GM23338 (cell line): ENCODE results near the gene FBXL4. TPM values are rescaled to one million over a fixed set of nuclear protein-coding genes. Genes with fewer than 3 reads are reported as not detected.
A peak's percentile ranks its signal among the peaks of the same experiment; 100 is the strongest.

Experiments
- ATAC-seq: fragments of 200-7000 bp; cut with Tn5 transposase; 3 replicates; pipeline ENCODE4 v1.9.1; 2020
- DNase-seq: peaks from one replicate; pipeline ENCODE4 v3.0.0-alpha.2; 2015; ENCODE audit warnings: low spot score
- H2AFZ ChIP-seq: fragments of 200-600 bp; sonication (generic); 2 replicates; pipeline ENCODE4 v1.8.0; 2016; ENCODE audit warnings: antibody characterized with exemption, mild to moderate bottlenecking, moderate library complexity
- H3F3A ChIP-seq: fragments of 200-600 bp; sonication (generic); replicated peaks from 2 replicates; pipeline ENCODE4 v1.8.0; 2017; ENCODE audit warnings: antibody characterized with exemption, mixed run types, low read depth
- H3K27ac ChIP-seq: fragments of 200-600 bp; sonication (generic); 2 replicates; pipeline ENCODE4 v1.6.1; 2016; ENCODE audit warnings: low read depth
- H3K27me3 ChIP-seq: fragments of 200-600 bp; sonication (generic); 2 replicates; pipeline ENCODE4 v1.8.0; 2016; ENCODE audit warnings: mild to moderate bottlenecking, mixed run types, moderate library complexity; ENCODE audit not compliant: insufficient read depth
- H3K36me3 ChIP-seq: fragments of 200-600 bp; sonication (generic); 2 replicates; pipeline ENCODE4 v1.8.0; 2016; ENCODE audit warnings: mild to moderate bottlenecking; ENCODE audit not compliant: insufficient read depth
- H3K4me1 ChIP-seq: fragments of 200-600 bp; sonication (generic); 2 replicates; pipeline ENCODE4 v1.8.0; 2016; ENCODE audit warnings: mild to moderate bottlenecking, moderate library complexity; ENCODE audit not compliant: insufficient read depth
- H3K4me2 ChIP-seq: fragments of 200-600 bp; sonication (generic); 2 replicates; pipeline ENCODE4 v1.7.1; 2017; ENCODE audit warnings: mixed run types
- H3K4me3 ChIP-seq: fragments of 200-600 bp; sonication (generic); 2 replicates; pipeline ENCODE4 v1.6.1; 2016; ENCODE audit warnings: mixed run types
- H3K79me2 ChIP-seq: fragments of 200-600 bp; sonication (generic); replicated peaks from 2 replicates; pipeline ENCODE4 v1.8.0; 2017; ENCODE audit warnings: mild to moderate bottlenecking; ENCODE audit not compliant: insufficient read depth
- H3K9me2 ChIP-seq: fragments of 200-600 bp; sonication (generic); 2 replicates; pipeline ENCODE4 v1.8.0; 2017; ENCODE audit not compliant: insufficient read depth
- H4K20me1 ChIP-seq: fragments of 200-600 bp; sonication (generic); replicated peaks from 2 replicates; pipeline ENCODE4 v1.8.0; 2017; ENCODE audit warnings: mild to moderate bottlenecking; ENCODE audit not compliant: insufficient read depth
- H3K27ac Mint-ChIP-seq: 2 replicates; pipeline ENCODE4 v1.8.0; 2020; ENCODE audit warnings: inconsistent platforms, mild to moderate bottlenecking, moderate library complexity, mixed read lengths
- H3K27me3 Mint-ChIP-seq: 3 replicates; pipeline ENCODE4 v1.8.0; 2022; ENCODE audit warnings: low read depth, mild to moderate bottlenecking, moderate library complexity, mixed read lengths, inconsistent platforms; ENCODE audit not compliant: insufficient read depth, poor library complexity
- H3K36me3 Mint-ChIP-seq: 3 replicates; pipeline ENCODE4 v1.8.0; 2021; ENCODE audit warnings: low read depth, mild to moderate bottlenecking, inconsistent platforms, moderate library complexity, mixed read lengths
- H3K4me1 Mint-ChIP-seq: 3 replicates; pipeline ENCODE4 v1.8.0; 2020; ENCODE audit warnings: mild to moderate bottlenecking, inconsistent platforms, mixed read lengths
- H3K4me3 Mint-ChIP-seq: 3 replicates; pipeline ENCODE4 v1.8.0; 2021; ENCODE audit warnings: moderate library complexity, mild to moderate bottlenecking, inconsistent platforms, mixed read lengths
- H3K9me3 Mint-ChIP-seq: 3 replicates; pipeline ENCODE4 v1.8.0; 2020; ENCODE audit warnings: moderate library complexity, mild to moderate bottlenecking, inconsistent platforms, mixed read lengths
- CREB1 ChIP-seq: fragments of 250-450 bp; sonication (Bioruptor Pico); IDR thresholded peaks from 2 replicates; pipeline ENCODE4 v1.5.0; 2020; ENCODE audit warnings: low read depth, mild to moderate bottlenecking, moderate library complexity
- EZH2 ChIP-seq: fragments of 200-600 bp; sonication (generic); IDR thresholded peaks from one replicate; pipeline ENCODE4 v1.8.0; 2017; ENCODE audit warnings: antibody characterized with exemption, mild to moderate bottlenecking, low read depth; ENCODE audit not compliant: unreplicated experiment
- EZH2phosphoT487 ChIP-seq: fragments of 200-600 bp; sonication (generic); IDR thresholded peaks from one replicate; pipeline ENCODE4 v1.8.1; 2018; ENCODE audit warnings: antibody characterized with exemption; ENCODE audit not compliant: unreplicated experiment
- POLR2AphosphoS5 ChIP-seq: IDR thresholded peaks from 2 replicates; pipeline ENCODE4 v1.6.1; 2016; ENCODE audit warnings: antibody characterized with exemption, low read depth
- ZNF331 ChIP-seq: fragments of 250-450 bp; sonication (Bioruptor Pico); IDR thresholded peaks from 2 replicates; pipeline ENCODE4 v1.5.0; 2020; ENCODE audit warnings: low read depth, mild to moderate bottlenecking, moderate library complexity
- polyA plus RNA-seq: library from polyadenylated mRNA; unstranded; fragments of >200 nt; fragmentation: Nextera tagmentation; extraction: Ambion mirVana; gene quantifications from 2 replicates; pipeline ENCODE4 v1.2.1, GENCODE V29; 2016
- total RNA-seq: library from RNA; depleted of rRNA; stranded (reverse); fragments of >200 nt; shearing (Covaris generic); gene quantifications from 2 replicates; pipeline ENCODE4 v1.2.3, GENCODE V29; 2014
- TF ChIP-seq, protein P1 (sequence below): IDR thresholded peaks from 2 replicates; pipeline ENCODE4 v1.6.1; 2016; ENCODE audit warnings: antibody characterized with exemption
- TF ChIP-seq, protein P2 (sequence below), 2 experiments: fragments of 200-600 bp in 1 of 2; sonication (generic) in 1 of 2; conservative IDR thresholded peaks; 2 replicates each; pipeline versions ENCODE4 v1.5.1 to v1.6.1; 2016 to 2017; ENCODE audit warnings: antibody characterized with exemption in 2 of 2, low read depth in 2 of 2, mild to moderate bottlenecking in 2 of 2, moderate library complexity in 1 of 2

Gene FBXL4
- total and polyA plus RNA-seq, 2 experiments from 2014 or later = 8.5 to 23.4 TPM

DNA sequence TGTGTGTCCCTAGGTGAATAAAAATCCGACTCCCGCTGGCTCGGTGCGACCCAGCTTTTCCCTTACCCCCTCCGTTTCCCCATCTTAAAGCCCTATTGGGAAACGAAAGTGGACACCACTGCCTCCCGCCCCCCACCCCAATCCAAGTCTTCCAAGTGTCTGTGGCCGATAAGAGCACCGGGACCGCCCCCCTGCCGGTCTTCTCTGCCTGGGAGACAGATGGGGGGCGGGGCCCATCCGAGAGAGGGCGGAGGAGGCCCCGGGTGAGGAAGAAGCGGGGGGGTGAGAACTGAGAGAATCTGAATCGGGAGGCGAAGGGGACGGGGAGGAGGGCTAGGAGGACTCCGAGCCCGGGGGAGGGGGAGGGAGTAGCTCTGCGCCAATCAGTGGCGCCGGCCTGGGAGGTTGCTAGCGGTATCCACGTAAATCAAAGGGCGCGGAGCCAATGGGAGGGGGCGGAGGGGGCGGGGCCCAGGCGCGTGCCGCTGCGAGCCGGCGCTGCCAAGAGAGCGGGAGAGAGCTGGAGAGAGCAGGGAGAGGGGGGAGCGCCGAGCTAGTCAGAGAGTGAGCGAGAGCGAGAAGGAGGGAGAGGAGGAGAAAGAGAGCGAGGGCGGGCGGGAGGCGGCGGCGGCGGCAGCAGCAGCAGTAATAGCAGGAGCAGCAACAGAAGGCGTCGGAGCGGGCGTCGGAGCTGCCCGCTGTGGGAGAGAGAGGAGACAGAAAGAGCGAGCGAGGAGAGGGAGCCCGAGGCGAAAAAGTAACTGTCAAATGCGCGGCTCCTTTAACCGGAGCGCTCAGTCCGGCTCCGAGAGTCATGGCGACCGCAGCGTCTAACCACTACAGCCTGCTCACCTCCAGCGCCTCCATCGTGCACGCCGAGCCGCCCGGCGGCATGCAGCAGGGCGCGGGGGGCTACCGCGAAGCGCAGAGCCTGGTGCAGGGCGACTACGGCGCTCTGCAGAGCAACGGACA is 113.4 kb downstream of the FBXL4 start, which contains the start of gene POU3F2:
TSS of gene POU3F2 (plus strand) at position 515 of the 972 bp plus-strand sequence. CDS start at position 815, 300 bp downstream.
- H3K27me3 ChIP-seq = peaks cover 96% of the 10 kb centered on the region
- no peak for TF ChIP-seq ZNF331 (CRISPR knock-in tag)
- TF ChIP-seq, protein P1, sequence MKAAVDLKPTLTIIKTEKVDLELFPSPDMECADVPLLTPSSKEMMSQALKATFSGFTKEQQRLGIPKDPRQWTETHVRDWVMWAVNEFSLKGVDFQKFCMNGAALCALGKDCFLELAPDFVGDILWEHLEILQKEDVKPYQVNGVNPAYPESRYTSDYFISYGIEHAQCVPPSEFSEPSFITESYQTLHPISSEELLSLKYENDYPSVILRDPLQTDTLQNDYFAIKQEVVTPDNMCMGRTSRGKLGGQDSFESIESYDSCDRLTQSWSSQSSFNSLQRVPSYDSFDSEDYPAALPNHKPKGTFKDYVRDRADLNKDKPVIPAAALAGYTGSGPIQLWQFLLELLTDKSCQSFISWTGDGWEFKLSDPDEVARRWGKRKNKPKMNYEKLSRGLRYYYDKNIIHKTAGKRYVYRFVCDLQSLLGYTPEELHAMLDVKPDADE = no peak
- peak; percentile 59 for TF ChIP-seq EZH2
- TF ChIP-seq, protein P2, sequence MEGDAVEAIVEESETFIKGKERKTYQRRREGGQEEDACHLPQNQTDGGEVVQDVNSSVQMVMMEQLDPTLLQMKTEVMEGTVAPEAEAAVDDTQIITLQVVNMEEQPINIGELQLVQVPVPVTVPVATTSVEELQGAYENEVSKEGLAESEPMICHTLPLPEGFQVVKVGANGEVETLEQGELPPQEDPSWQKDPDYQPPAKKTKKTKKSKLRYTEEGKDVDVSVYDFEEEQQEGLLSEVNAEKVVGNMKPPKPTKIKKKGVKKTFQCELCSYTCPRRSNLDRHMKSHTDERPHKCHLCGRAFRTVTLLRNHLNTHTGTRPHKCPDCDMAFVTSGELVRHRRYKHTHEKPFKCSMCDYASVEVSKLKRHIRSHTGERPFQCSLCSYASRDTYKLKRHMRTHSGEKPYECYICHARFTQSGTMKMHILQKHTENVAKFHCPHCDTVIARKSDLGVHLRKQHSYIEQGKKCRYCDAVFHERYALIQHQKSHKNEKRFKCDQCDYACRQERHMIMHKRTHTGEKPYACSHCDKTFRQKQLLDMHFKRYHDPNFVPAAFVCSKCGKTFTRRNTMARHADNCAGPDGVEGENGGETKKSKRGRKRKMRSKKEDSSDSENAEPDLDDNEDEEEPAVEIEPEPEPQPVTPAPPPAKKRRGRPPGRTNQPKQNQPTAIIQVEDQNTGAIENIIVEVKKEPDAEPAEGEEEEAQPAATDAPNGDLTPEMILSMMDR (conservative IDR thresholded peaks at IDR 0.05; ENCODE audit: low read depth in 2 of 2) = no peak
- TF ChIP-seq CREB1 = peak; percentile 66
- TF ChIP-seq POLR2AphosphoS5 = no peak
- DNase-seq (peak; percentile 98), ATAC-seq (peak; percentile 47)
- no peaks in the 10 kb centered on the region for H3K36me3 ChIP-seq
- peaks cover 89% of the 10 kb centered on the region for H3K27me3 Mint-ChIP-seq
- H2AFZ ChIP-seq = peak within 1 kb of the TSS; percentile 94
- H3K36me3 Mint-ChIP-seq = no peaks in the 10 kb centered on the region; the same call in 2 of the 3 replicates
- no peak within 1 kb of the TSS for H3K27ac ChIP-seq
- peak within 1 kb of the TSS; percentile 90 for H3K4me2 ChIP-seq
- no peaks in the 10 kb centered on the region for H3K9me2 ChIP-seq
- H3K4me3 ChIP-seq = peak within 1 kb of the TSS; percentile 66
- peaks cover 15% of the 10 kb centered on the region for H3F3A ChIP-seq
- peaks cover 66% of the 10 kb centered on the region for H3K4me1 ChIP-seq
- no peaks in the 10 kb centered on the region; the same call in 2 of the 3 replicates for H3K9me3 Mint-ChIP-seq
- peaks cover 53% of the 10 kb centered on the region for H3K4me1 Mint-ChIP-seq
- H3K27ac Mint-ChIP-seq = no peak within 1 kb of the TSS
- no peaks in the 10 kb centered on the region for H3K79me2 ChIP-seq
- peaks cover 12% of the 10 kb centered on the region for H4K20me1 ChIP-seq
- H3K4me3 Mint-ChIP-seq = peak within 1 kb of the TSS; percentile 72

DNA sequence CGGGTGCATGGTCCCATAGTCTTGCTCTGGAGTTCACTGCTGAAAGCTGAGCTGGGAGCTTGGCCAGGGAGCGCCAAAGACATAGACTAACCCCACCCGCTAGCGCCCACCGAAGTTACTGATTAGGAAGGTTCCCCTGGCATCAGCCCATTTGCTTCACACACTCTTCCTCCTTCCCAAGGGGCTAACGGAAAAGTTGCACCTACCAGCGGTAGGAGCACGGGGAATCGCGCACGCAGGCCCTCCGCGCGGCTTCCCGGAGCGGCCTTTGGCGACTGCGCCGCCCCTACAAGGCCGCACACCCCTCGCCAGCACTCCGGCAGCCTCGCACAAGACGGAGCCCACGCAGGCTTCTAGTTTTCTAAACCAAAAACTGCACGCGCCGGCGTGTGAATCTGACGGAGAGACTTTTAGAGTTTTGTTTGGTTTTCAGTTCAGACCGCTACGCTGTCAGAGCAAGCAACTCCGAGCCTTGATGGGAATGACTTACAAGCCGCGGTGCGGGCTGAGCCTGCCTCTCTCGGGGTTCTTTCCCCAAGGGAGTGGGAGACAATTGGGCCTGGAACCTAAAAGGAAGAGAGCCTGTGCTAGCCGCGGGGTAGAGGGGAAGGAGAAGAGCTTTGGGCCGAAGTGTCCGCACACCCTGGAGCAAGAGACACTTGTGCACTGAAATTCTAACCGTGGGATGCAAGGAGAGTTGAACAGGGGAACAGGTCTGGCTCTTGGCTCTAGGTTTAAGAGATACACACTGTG is 114.3 kb downstream of the FBXL4 start:
- H3K27ac Mint-ChIP-seq = no peak overlapping the region
- peak overlapping the region; percentile 66 for H3K4me3 ChIP-seq

More for the DNA sequence above, 114.3 kb downstream of the FBXL4 start:
- Mint-ChIP-seq H3K4me1 (peaks cover 57% of the 10 kb centered on the region), H3K4me3 (peak overlapping the region; percentile 71), H3K9me3 (no peaks in the 10 kb centered on the region; the same call in 2 of the 3 replicates), H3K36me3 (no peaks in the 10 kb centered on the region; the same call in 2 of the 3 replicates), H3K27me3 (peaks cover 92% of the 10 kb centered on the region)
- Histone ChIP-seq H3K36me3 (no peaks in the 10 kb centered on the region), H3K27ac (no peak overlapping the region), H3K4me2 (peak overlapping the region; percentile 90), H3K79me2 (no peaks in the 10 kb centered on the region), H3K4me1 (peaks cover 60% of the 10 kb centered on the region), H3K9me2 (no peaks in the 10 kb centered on the region), H3K27me3 (peaks cover 96% of the 10 kb centered on the region), H2AFZ (peak overlapping the region; percentile 94), H3F3A (peaks cover 15% of the 10 kb centered on the region), H4K20me1 (peaks cover 12% of the 10 kb centered on the region)
- DNase-seq (peak; percentile 71), ATAC-seq (peak; percentile 4)
- TF ChIP-seq POLR2AphosphoS5 (no peak), EZH2phosphoT487 (peak; percentile 76), EZH2 (peak; percentile 95)
